ENCODE results near the gene FAM151B. TPM values are rescaled to one million over a fixed set of nuclear protein-coding genes. Genes with fewer than 3 reads are reported as not detected.

The FAM151B gene
- total and polyA plus RNA-seq, 2 experiments from 2014 or later: 2.6 to 7.8 TPM

DNA sequence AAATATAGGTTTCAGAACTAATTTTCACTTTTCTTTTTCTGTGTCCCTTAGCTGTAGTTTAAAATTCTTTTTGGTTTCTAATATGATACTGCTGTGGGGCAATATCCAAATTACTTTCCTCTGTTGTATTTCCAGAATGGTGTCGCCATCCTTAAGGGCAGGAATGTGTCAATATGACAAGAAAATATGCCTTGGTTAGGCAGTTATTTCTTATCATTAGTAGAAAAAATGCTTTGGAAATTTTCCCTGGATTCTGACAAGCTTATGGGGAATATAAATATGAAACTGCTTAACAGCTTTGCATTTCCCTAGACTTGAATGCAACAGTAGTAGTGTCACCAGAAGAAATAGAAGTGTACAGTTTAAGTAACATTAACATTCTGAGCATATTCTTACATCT, 52.8 kb downstream of the FAM151B start:
- H3K4me2 ChIP-seq (ENCODE audit: unreplicated experiment): no peak overlapping the region
- H3K27ac ChIP-seq: no peak overlapping the region
- H3F3A ChIP-seq (ENCODE audit: insufficient read depth): no peaks in the 10 kb centered on the region
- no peaks in the 10 kb centered on the region for H3K4me1 ChIP-seq (ENCODE audit: insufficient read depth)
- no peaks in the 10 kb centered on the region for H3K79me2 ChIP-seq (ENCODE audit: insufficient read depth)
- TF ChIP-seq EZH2phosphoT487 (IDR thresholded peaks at IDR 0.05; ENCODE audit: insufficient read depth, low read depth) (no peak), EZH2 (IDR thresholded peaks at IDR 0.05; ENCODE audit: insufficient read depth, poor library complexity, severe bottlenecking) (no peak)
- no peaks in the 10 kb centered on the region for H3K36me3 ChIP-seq (ENCODE audit: low read depth)
- H2AFZ ChIP-seq: no peak overlapping the region
- no peaks in the 10 kb centered on the region for H4K20me1 ChIP-seq (ENCODE audit: insufficient read depth)
- no peaks in the 10 kb centered on the region; the same call in 1 of the 2 replicates for H3K9me2 ChIP-seq (ENCODE audit: insufficient read depth)
- no peak for DNase-seq
- WGBS, 2 experiments (ENCODE audit: low coverage in 1 of 2, low lambda C conversion rate in 2 of 2, missing lambda C conversion rate in 2 of 2): 89 to 95% methylated on average over 1 of the region's 1 CpG
- H3K9ac ChIP-seq: no peak overlapping the region
- in situ Hi-C loops (cut with MboI): no loop called here
- no peaks in the 10 kb centered on the region for H3K9me3 ChIP-seq (ENCODE audit: low read depth)
- no peak overlapping the region for H3K4me3 ChIP-seq
- no peaks in the 10 kb centered on the region for H3K27me3 ChIP-seq (replicated peaks; ENCODE audit: insufficient read depth)

DNA sequence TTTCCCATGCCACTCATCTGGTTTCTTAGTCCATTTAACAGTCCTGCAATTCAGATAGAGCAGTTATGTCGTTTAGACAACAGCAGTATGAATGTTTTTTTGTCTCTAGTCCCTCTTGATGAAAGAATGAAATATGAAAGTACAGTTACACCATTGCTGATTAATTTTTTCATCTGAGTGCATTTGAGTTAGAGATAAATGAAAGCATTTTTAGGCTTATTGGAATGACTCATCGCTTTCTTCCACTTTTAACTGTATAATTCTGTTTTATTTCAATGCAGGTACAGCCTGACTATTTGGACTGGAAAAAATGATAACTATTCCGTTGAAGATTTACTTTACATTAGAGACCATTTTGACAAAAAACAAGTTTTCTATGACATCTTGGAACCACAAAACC, 53.5 kb downstream of the FAM151B start:
- Histone ChIP-seq H3K4me3 (no peak overlapping the region), H4K20me1 (ENCODE audit: insufficient read depth) (no peaks in the 10 kb centered on the region), H3K36me3 (ENCODE audit: low read depth) (no peaks in the 10 kb centered on the region), H3K79me2 (ENCODE audit: insufficient read depth) (no peaks in the 10 kb centered on the region), H3K9me2 (ENCODE audit: insufficient read depth) (no peaks in the 10 kb centered on the region; the same call in 1 of the 2 replicates), H3K27me3 (replicated peaks; ENCODE audit: insufficient read depth) (no peaks in the 10 kb centered on the region), H3K27ac (no peak overlapping the region), H3K4me1 (ENCODE audit: insufficient read depth) (no peaks in the 10 kb centered on the region), H3F3A (ENCODE audit: insufficient read depth) (no peaks in the 10 kb centered on the region), H3K9ac (no peak overlapping the region), H2AFZ (no peak overlapping the region), H3K4me2 (ENCODE audit: unreplicated experiment) (no peak overlapping the region), H3K9me3 (ENCODE audit: low read depth) (no peaks in the 10 kb centered on the region)
- no peak for TF ChIP-seq EZH2 (IDR thresholded peaks at IDR 0.05; ENCODE audit: insufficient read depth, poor library complexity, severe bottlenecking)
- no peak for TF ChIP-seq EZH2phosphoT487 (IDR thresholded peaks at IDR 0.05; ENCODE audit: insufficient read depth, low read depth)
- in situ Hi-C loops (cut with MboI): no loop called here
- 56 to 58% methylated on average over 3 of the region's 3 CpGs for WGBS, 2 experiments (ENCODE audit: low coverage in 1 of 2, low lambda C conversion rate in 2 of 2, missing lambda C conversion rate in 2 of 2)
- DNase-seq: no peak

DNA sequence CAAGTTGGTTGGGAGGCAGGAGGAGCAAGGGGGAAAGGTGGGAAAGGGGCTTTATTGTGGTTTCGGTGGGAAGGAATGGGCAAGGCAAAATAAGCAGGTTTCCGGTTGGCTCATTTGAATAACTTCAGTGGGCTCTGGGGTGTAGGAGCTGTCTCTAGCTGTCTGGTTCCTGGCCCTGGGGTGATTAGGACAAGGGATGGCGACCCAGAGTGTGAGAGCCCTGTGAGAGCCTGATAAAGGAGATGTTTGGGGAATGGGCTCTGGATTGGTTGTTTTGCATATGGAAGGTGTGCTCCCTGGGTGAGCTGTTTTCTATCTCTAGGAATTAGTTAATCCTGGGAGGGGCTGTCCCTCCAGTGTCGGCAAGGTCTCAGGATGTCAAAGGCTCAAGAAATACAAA, 66.7 kb downstream of the FAM151B start:
- no peak overlapping the region for H3K4me3 ChIP-seq
- no peak overlapping the region for H3K9ac ChIP-seq
- no peak overlapping the region for H3K4me2 ChIP-seq (ENCODE audit: unreplicated experiment)
- no peak overlapping the region for H2AFZ ChIP-seq
- no peaks in the 10 kb centered on the region for H3K36me3 ChIP-seq (ENCODE audit: low read depth)
- no peaks in the 10 kb centered on the region for H3K9me2 ChIP-seq (ENCODE audit: insufficient read depth)
- no peak for DNase-seq
- H3K4me1 ChIP-seq (ENCODE audit: insufficient read depth): no peaks in the 10 kb centered on the region
- WGBS, 2 experiments (ENCODE audit: low coverage in 1 of 2, low lambda C conversion rate in 2 of 2, missing lambda C conversion rate in 2 of 2): 48 to 55% methylated on average over 4 of the region's 4 CpGs
- no peaks in the 10 kb centered on the region for H4K20me1 ChIP-seq (ENCODE audit: insufficient read depth)
- H3K9me3 ChIP-seq (ENCODE audit: low read depth): no peaks in the 10 kb centered on the region
- no peak overlapping the region for H3K27ac ChIP-seq
- H3K27me3 ChIP-seq (replicated peaks; ENCODE audit: insufficient read depth): peaks cover 13% of the 10 kb centered on the region
- in situ Hi-C loops (cut with MboI): no loop called here
- H3F3A ChIP-seq (ENCODE audit: insufficient read depth): no peaks in the 10 kb centered on the region
- no peaks in the 10 kb centered on the region for H3K79me2 ChIP-seq (ENCODE audit: insufficient read depth)
- no peak for TF ChIP-seq EZH2 (IDR thresholded peaks at IDR 0.05; ENCODE audit: insufficient read depth, poor library complexity, severe bottlenecking)
- no peak for TF ChIP-seq EZH2phosphoT487 (IDR thresholded peaks at IDR 0.05; ENCODE audit: insufficient read depth, low read depth)

DNA sequence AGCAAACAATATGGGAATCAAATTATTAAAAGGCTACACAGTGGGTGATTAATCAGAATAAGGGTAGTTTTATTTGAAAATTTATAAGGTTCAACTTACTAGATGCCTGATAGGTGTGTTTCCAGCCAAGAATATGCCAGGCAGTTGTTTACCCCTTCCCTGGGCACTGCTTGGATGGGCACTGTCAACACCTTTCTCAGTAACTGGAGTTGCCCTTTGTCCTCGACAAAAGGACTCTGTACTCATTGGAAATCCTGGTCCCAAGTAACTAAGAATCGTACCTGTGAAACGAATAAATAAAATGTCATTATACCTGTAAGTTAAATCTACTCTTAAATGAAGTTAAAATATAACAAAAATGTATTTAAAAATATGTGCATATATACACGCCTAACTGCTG, 67.2 kb downstream of the FAM151B start:
- Histone ChIP-seq H2AFZ (no peak overlapping the region), H3K9me3 (ENCODE audit: low read depth) (no peaks in the 10 kb centered on the region), H3K36me3 (ENCODE audit: low read depth) (no peaks in the 10 kb centered on the region), H3K4me1 (ENCODE audit: insufficient read depth) (no peaks in the 10 kb centered on the region), H3K27me3 (replicated peaks; ENCODE audit: insufficient read depth) (peaks cover 13% of the 10 kb centered on the region), H3K9ac (no peak overlapping the region), H3K9me2 (ENCODE audit: insufficient read depth) (no peaks in the 10 kb centered on the region), H3K4me2 (ENCODE audit: unreplicated experiment) (no peak overlapping the region), H4K20me1 (ENCODE audit: insufficient read depth) (no peaks in the 10 kb centered on the region), H3K4me3 (no peak overlapping the region), H3K79me2 (ENCODE audit: insufficient read depth) (no peaks in the 10 kb centered on the region), H3F3A (ENCODE audit: insufficient read depth) (no peaks in the 10 kb centered on the region), H3K27ac (no peak overlapping the region)
- 69% methylated on average over 4 of the region's 4 CpGs for WGBS, 2 experiments (ENCODE audit: low coverage in 1 of 2, low lambda C conversion rate in 2 of 2, missing lambda C conversion rate in 2 of 2)
- TF ChIP-seq EZH2phosphoT487 (IDR thresholded peaks at IDR 0.05; ENCODE audit: insufficient read depth, low read depth): no peak
- TF ChIP-seq EZH2 (IDR thresholded peaks at IDR 0.05; ENCODE audit: insufficient read depth, poor library complexity, severe bottlenecking): no peak
- in situ Hi-C loops (cut with MboI): no loop called here
- no peak for DNase-seq

DNA sequence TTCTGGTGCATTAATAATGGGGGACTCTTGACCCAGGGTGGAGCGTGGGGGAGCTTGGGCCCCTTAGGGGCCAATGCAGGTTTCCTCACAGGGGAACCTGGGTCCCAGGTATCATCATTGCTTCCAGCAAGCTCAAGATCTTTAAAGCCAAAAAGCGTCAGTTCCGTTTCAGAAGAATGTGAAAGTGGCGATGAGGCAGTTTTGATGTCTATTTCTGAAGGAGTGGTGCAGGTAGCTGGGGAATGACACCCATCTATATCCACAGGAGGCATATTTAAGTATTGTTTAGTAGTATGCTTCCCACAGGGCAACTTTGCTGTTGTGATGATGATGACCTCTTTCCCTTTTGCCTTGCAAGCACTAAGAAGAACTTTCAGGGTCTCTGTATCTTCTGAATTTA, 71.3 kb downstream of the FAM151B start:
- no peak overlapping the region for H3K4me3 ChIP-seq
- no peaks in the 10 kb centered on the region for H3K4me1 ChIP-seq (ENCODE audit: insufficient read depth)
- H3K27me3 ChIP-seq (replicated peaks; ENCODE audit: insufficient read depth): peaks cover 29% of the 10 kb centered on the region
- H3K9me3 ChIP-seq (ENCODE audit: low read depth): no peaks in the 10 kb centered on the region
- no peak for DNase-seq
- WGBS, 2 experiments (ENCODE audit: low coverage in 1 of 2, low lambda C conversion rate in 2 of 2, missing lambda C conversion rate in 2 of 2): 55 to 72% methylated on average over 4 of the region's 4 CpGs
- no peaks in the 10 kb centered on the region for H3K9me2 ChIP-seq (ENCODE audit: insufficient read depth)
- H4K20me1 ChIP-seq (ENCODE audit: insufficient read depth): no peaks in the 10 kb centered on the region
- H3K27ac ChIP-seq: no peak overlapping the region
- H3K36me3 ChIP-seq (ENCODE audit: low read depth): no peaks in the 10 kb centered on the region
- H3F3A ChIP-seq (ENCODE audit: insufficient read depth): no peaks in the 10 kb centered on the region
- H3K79me2 ChIP-seq (ENCODE audit: insufficient read depth): no peaks in the 10 kb centered on the region
- in situ Hi-C loops (cut with MboI): no loop called here
- no peak overlapping the region for H2AFZ ChIP-seq
- H3K9ac ChIP-seq: no peak overlapping the region
- no peak overlapping the region for H3K4me2 ChIP-seq (ENCODE audit: unreplicated experiment)
- TF ChIP-seq EZH2phosphoT487 (IDR thresholded peaks at IDR 0.05; ENCODE audit: insufficient read depth, low read depth): no peak
